Thyroid gland (tissue), 4 donors: ENCODE results near the gene SEMA4D. TPM values are rescaled to one million over a fixed set of nuclear protein-coding genes. Genes with fewer than 3 reads are reported as not detected.

Experiments
- DNase-seq, 2 donors: peaks; one replicate each; pipeline ENCODE4 v3.0.0-alpha.2; 2019
- H3K27ac ChIP-seq, 3 donors: fragments of 200-600 bp; sonication (generic); 1 replicate in 2 of 3; 2 replicates in 1 of 3; pipeline ENCODE4 v1.5.1; 2016 to 2019; ENCODE audit warnings: mild to moderate bottlenecking in 1 of 3, moderate library complexity in 1 of 3
- H3K27me3 ChIP-seq: fragments of 200-600 bp; sonication (generic); one replicate; pipeline ENCODE4 v1.5.1; 2019
- H3K36me3 ChIP-seq, 2 donors: fragments of 200-600 bp; sonication (generic); one replicate each; pipeline ENCODE4 v1.5.1; 2016 to 2019
- H3K4me1 ChIP-seq, 2 donors: fragments of 200-600 bp; sonication (generic); one replicate each; pipeline ENCODE4 v1.5.1; 2017 to 2019
- H3K4me3 ChIP-seq, 3 donors: fragments of 200-600 bp; sonication (generic); replicated peaks in 1 of 3; 1 replicate in 2 of 3; 2 replicates in 1 of 3; pipeline ENCODE4 v1.5.1; 2016; ENCODE audit warnings: mild to moderate bottlenecking in 1 of 3
- H3K9me3 ChIP-seq: fragments of 200-600 bp; sonication (generic); one replicate; pipeline ENCODE4 v1.5.1; 2017
- POLR2A ChIP-seq, 2 donors: fragments of 450-650 bp; IDR thresholded peaks; one replicate each; pipeline ENCODE4 v1.6.1; 2017; ENCODE audit warnings: antibody characterized with exemption in 2 of 2, mild to moderate bottlenecking in 2 of 2, moderate library complexity in 1 of 2
- WGBS, 2 donors: methylation state at CpG; one replicate each; pipeline ENCODE4 v1.1.5; 2017; 5-methylcytosine and 5-hydroxymethylcytosine counted together
- intact Hi-C: fragments of 100-400 bp; cut with DNase I; formaldehyde crosslinking; loops from one replicate; pipeline ENCODE4 v1.15.1; 2023
- total RNA-seq, 4 donors: library from RNA; depleted of rRNA; stranded (reverse); fragments of >200 nt; gene quantifications; one replicate each; pipeline ENCODE4 v1.2.3, GENCODE V29; 2016
- TF ChIP-seq, protein P1 (sequence below), 6 experiments: fragments of 200-600 bp in 3 of 6; fragments of 450-650 bp in 3 of 6; sonication (generic) in 3 of 6; IDR thresholded peaks; one replicate each; pipeline ENCODE4 v1.5.1; 2016 to 2019; ENCODE audit warnings: antibody characterized with exemption in 6 of 6, mild to moderate bottlenecking in 2 of 6, inconsistent platforms in 1 of 6, moderate library complexity in 1 of 6

SEMA4D gene
- total RNA-seq, 4 donors from 2014 or later, result 19.9 to 29.6 (median 28.9) TPM

DNA sequence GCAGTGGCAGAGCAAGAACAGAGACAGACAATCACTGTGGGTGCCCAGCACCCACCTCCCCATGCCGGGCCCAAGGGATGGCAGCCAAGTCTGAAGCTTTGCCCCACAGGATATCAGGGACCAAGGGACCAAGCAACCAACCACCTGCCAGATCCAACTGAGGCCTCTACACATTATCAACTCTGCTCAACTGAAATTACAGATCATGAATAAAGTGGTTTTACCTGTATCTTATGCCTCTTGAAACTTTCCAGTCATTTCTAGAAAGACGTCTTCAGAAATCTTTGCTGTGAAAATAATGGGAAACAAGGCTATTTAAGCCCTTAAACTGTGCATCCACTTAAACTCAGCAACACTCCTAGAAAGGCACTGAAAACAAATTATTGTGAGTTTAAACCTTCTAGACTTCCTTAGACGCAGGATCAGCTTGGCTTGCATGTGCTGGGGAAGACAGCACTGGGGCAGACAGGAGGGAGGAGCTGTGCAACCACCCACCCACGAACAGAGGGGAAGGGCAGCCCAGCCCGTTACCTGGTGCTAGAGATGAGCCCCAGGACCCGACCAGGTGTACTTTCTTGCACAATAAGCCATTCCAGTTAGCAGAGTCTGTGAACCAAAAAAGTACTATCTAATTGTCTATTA lies 80.0 kb downstream of the SEMA4D start:
- no peaks in the 10 kb centered on the region for H3K36me3 ChIP-seq
- no peak for DNase-seq
- intact Hi-C loops, result no loop called here
- H3K4me1 ChIP-seq, result peaks cover 14 to 15% of the 10 kb centered on the region in 2 donors
- TF ChIP-seq, protein P1, sequence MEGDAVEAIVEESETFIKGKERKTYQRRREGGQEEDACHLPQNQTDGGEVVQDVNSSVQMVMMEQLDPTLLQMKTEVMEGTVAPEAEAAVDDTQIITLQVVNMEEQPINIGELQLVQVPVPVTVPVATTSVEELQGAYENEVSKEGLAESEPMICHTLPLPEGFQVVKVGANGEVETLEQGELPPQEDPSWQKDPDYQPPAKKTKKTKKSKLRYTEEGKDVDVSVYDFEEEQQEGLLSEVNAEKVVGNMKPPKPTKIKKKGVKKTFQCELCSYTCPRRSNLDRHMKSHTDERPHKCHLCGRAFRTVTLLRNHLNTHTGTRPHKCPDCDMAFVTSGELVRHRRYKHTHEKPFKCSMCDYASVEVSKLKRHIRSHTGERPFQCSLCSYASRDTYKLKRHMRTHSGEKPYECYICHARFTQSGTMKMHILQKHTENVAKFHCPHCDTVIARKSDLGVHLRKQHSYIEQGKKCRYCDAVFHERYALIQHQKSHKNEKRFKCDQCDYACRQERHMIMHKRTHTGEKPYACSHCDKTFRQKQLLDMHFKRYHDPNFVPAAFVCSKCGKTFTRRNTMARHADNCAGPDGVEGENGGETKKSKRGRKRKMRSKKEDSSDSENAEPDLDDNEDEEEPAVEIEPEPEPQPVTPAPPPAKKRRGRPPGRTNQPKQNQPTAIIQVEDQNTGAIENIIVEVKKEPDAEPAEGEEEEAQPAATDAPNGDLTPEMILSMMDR (IDR thresholded peaks at IDR 0.05), result no peak
- TF ChIP-seq POLR2A (IDR thresholded peaks at IDR 0.05), result no peak
- 34 to 36% methylated on average over 6 of the region's 6 CpGs for WGBS, 2 donors
- peak overlapping the region in 2 of 3 donors; percentile 3 to 11 for H3K27ac ChIP-seq
- no peaks in the 10 kb centered on the region for H3K27me3 ChIP-seq
- no peaks in the 10 kb centered on the region for H3K9me3 ChIP-seq
- no peak overlapping the region for H3K4me3 ChIP-seq

DNA sequence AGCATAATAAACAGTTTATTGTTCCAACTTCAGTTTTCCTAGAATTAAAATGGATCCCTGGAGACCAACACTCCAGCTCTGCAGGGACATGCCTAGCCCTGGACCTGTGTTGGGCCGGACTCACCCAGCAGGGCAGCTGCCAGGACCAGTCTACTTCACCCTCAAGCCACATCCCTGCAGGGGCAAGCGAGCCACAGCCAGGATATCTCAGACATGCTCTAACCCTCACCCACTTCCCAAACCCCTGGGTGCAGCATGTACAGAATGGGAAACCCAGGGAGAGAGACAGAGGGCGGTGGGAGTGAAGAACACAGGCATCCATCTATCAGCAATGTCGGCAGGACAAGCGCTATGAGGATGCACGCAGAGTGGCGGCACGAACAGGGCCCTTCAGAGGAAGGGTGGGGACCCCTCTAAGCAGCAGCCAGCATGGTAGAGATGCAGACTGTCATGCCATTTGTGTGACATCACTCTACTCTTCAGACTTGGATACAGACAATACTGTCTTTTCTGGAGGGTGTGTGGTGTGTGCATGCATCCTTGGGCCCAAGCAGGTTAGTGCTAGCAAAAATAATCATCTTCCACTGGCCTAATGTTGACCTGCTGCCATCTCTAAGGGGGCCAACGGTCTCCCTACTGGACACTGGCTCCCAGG lies 83.1 kb downstream of the SEMA4D start:
- H3K4me1 ChIP-seq, result peaks cover 31 to 32% of the 10 kb centered on the region in 2 donors
- TF ChIP-seq POLR2A (IDR thresholded peaks at IDR 0.05), result no peak
- TF ChIP-seq, protein P1 (IDR thresholded peaks at IDR 0.05), result no peak
- H3K4me3 ChIP-seq, result no peak overlapping the region
- no peak for DNase-seq
- intact Hi-C loops, result no loop called here
- H3K36me3 ChIP-seq, result no peaks in the 10 kb centered on the region
- no peaks in the 10 kb centered on the region for H3K9me3 ChIP-seq
- no peaks in the 10 kb centered on the region for H3K27me3 ChIP-seq
- 90 to 95% methylated on average over 9 of the region's 9 CpGs for WGBS, 2 donors
- H3K27ac ChIP-seq, result no peak overlapping the region

DNA sequence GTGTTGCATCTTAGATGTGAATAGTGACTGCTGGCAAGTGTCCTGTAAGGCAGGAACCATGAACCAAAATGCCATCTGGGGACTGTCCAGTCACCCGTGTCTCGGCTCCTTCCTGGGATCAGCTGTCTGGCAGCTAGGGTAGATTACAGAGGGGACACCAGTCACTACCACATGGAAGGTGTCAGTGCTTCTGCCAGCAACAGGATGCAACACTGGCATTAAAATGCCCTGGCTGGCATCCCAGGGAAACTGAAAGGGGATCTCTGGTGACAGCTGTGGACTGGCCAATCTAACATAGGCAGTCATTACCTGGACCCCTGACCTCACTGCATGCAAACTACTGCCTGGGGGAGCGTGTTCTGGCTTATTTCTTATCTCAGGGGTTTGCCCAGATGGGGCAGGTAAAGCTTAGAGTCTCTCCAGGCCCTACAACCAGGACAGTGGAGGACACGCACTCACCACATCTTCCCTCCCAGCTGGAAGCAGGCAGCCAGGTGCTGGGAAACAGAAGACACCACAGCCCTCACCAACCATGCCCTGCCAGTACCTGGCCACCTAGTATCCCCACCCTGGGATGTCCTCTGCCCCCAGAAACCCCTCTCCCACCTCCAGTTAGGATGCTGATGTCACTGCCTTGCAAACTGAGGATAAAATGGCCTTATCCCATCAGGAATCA lies 83.8 kb downstream of the SEMA4D start:
- H3K9me3 ChIP-seq, result no peaks in the 10 kb centered on the region
- H3K4me3 ChIP-seq, result no peak overlapping the region
- DNase-seq, result no peak
- no peaks in the 10 kb centered on the region for H3K27me3 ChIP-seq
- no peaks in the 10 kb centered on the region for H3K36me3 ChIP-seq
- intact Hi-C loops, result no loop called here
- WGBS, 2 donors, result 80 to 91% methylated on average over 4 of the region's 4 CpGs
- TF ChIP-seq, protein P1 (IDR thresholded peaks at IDR 0.05), result no peak
- no peak for TF ChIP-seq POLR2A (IDR thresholded peaks at IDR 0.05)
- peaks cover 31 to 35% of the 10 kb centered on the region in 2 donors for H3K4me1 ChIP-seq
- H3K27ac ChIP-seq, result no peak overlapping the region

DNA sequence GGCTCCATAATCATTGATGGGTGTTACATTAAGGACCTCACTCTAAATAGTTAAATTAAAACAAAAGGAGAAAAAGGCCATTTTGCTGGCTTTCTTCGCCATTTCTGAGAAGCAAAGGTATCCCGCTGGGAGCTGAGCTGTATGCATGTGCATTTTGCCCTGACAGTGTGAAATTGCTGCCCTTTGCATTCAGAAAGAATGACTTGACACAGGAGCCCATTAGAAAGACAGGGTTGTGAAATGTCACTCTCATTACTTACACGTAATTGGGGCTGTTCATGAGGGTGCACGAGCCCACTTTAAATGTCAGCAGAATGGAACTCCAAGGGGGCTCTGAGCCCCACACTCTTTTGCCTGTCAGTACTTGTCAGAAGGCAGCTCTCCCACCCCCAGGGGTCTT lies 85.0 kb downstream of the SEMA4D start:
- DNase-seq, result no peak
- Histone ChIP-seq H3K9me3 (no peaks in the 10 kb centered on the region), H3K27me3 (no peaks in the 10 kb centered on the region), H3K27ac (peak overlapping the region in 1 of 3 donors; percentile 65), H3K4me3 (no peak overlapping the region), H3K4me1 (peaks cover 21 to 37% of the 10 kb centered on the region in 2 donors), H3K36me3 (no peaks in the 10 kb centered on the region)
- 56 to 70% methylated on average over 4 of the region's 4 CpGs for WGBS, 2 donors
- intact Hi-C loops, result no loop called here
- TF ChIP-seq POLR2A (IDR thresholded peaks at IDR 0.05), result no peak
- TF ChIP-seq, protein P1 (IDR thresholded peaks at IDR 0.05), result no peak

DNA sequence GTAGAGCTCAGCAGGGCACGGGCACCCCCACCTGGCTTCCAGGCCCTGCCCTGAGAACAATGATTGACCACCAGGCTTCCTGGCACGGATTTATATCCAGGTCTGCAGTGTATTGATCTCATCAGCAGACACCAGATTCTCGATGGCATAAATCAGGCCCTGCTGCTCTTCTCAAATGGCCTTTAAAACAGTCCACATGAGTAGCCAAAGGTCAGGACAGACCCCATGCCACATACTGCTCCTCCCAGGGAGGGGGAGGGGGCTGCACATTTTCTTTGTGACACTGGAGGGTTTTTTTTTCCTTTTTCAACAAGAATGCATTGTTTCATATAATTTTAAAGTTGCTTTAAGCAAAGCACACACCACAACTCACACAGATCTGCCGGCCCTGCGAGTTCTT lies 85.4 kb downstream of the SEMA4D start:
- H3K4me3 ChIP-seq, result no peak overlapping the region
- no peak for DNase-seq
- peaks cover 17 to 32% of the 10 kb centered on the region in 2 donors for H3K4me1 ChIP-seq
- H3K9me3 ChIP-seq, result no peaks in the 10 kb centered on the region
- intact Hi-C loops, result no loop called here
- TF ChIP-seq POLR2A (IDR thresholded peaks at IDR 0.05), result no peak
- TF ChIP-seq, protein P1 (IDR thresholded peaks at IDR 0.05), result no peak
- WGBS, 2 donors, result 74 to 77% methylated on average over 5 of the region's 5 CpGs
- no peaks in the 10 kb centered on the region for H3K36me3 ChIP-seq
- peak overlapping the region in 2 of 3 donors; percentile 22 to 65 for H3K27ac ChIP-seq
- H3K27me3 ChIP-seq, result no peaks in the 10 kb centered on the region
